SKM-1 treated with dmso at 0.1 percent for 144 hours (cell line): ENCODE results near the gene FAM216A.
A peak's percentile ranks its signal among the peaks of the same experiment; 100 is the strongest.
"Not testable (repeated sequence)": the region's sequence is repeated elsewhere in the genome, so short reads cannot be mapped to it uniquely, and the experiment has no call there.

Source experiments
- DNase-seq: peaks from one replicate; lab custom pipeline; 2025; ENCODE audit not compliant: unreplicated experiment; lab: John Stamatoyannopoulos, UW

The FAM216A gene, protein sequence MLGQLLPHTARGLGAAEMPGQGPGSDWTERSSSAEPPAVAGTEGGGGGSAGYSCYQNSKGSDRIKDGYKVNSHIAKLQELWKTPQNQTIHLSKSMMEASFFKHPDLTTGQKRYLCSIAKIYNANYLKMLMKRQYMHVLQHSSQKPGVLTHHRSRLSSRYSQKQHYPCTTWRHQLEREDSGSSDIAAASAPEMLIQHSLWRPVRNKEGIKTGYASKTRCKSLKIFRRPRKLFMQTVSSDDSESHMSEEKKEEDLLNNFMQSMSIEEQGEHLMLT

DNA sequence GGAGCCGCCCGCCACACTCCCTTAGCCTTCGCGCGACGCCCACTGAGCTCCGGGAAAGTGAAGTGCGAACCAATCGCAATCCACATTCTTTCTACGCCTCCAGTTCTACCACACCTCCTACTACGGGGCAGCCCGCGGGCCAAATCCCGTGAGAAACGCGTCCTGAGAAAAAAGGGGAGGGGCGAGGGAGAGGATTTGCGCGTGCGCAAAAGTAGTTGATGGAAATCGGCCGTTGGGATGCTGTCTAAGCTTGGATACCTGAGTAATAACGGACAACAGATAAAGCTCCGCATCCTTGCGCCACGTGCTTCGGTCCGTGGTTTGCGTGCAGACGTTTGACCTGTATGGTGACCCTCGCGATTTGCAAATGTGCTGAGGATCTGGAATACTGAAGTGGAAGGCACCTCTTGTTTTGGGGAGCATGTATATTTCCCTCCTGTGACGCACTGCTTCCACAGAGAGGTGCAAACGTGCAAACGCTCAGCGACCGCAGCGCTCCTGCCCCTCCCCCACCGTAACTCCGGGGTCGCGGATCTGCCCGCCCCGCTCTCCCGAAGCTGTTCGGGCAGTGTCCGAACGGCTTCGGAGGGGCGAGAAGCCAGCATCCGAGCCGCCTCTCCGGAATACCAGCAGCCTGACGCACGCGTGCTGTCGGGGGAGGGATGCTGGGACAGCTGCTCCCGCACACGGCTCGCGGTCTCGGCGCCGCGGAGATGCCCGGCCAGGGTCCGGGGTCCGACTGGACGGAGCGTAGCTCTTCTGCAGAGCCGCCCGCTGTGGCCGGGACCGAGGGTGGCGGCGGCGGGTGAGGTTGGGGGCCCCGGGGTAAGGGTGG lies at the start of gene FAM216A, which contains the start of gene GPN3:
Gene FAM216A (plus strand): TSS at position 632 of the 835 bp plus-strand sequence. CDS start 31 bp downstream, at position 663.
Gene GPN3 (minus strand): TSS at position 44 of the 835 bp plus-strand sequence. CDS start 54 bp downstream, outside the sequence.
- DNase-seq, result peak; percentile 79

DNA sequence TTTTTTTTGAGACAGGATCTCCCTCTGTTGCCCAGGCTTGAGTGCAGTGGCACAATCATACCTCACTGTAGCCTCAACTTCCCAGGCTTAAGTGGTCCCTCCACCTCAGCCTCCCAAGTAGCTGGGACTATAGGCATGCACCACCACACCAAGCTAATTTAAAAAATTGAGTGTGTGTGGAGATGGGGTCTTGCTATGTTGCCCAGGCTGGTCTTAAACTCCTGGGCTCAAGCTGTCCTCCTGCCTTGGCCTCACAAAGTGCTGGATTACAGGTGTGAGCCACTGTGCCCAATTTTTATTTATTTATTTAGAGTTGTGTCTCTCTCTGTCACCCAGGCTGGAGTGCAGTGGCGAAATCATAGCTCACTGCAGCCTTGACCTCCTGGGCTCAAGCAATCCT lies 48.0 kb upstream of the FAM216A start:
- not testable (repeated sequence) for DNase-seq

DNA sequence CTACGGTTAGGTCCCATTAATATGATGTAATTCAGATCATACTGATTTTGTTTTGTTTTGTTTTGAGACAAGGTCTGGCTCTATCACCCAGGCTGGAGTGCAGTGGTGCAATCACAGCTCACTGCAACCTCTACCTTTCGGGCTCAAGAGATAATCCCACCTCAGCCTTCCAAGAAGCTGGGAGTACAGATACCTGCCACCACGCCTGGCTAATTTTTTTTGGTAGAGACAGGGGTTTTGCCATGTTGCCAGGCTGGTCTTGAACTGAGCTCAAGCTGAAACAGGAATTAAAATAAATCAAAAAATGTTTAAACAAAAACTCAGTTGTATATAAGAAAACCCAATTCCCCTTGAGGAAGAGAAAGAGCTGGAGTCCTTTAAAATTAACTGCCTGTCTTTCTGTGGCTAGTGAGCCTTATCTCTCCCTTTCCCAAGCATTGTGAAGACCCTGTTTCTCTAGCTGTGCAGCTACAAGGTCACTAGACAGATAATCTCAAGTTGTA lies 47.4 kb upstream of the FAM216A start:
- DNase-seq, result no peak

DNA sequence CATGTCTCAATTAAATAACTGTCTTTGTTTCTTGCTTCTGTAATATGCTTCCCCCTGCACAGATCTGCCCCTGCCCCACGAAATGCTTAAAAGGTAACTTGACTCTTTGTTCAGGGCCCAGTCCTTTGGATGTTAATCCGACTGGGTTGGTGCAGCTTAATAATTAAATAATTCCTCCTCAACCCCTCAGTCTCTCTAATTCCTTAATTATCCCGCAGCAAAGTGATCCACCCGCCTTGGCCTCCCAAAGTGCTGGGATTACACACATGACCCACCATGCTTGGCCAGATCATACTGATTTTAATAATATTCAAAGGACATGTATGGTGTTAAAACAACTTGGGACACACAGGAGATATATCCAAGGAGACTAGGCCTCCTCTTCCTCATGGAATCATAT lies 46.9 kb upstream of the FAM216A start:
- no peak for DNase-seq

DNA sequence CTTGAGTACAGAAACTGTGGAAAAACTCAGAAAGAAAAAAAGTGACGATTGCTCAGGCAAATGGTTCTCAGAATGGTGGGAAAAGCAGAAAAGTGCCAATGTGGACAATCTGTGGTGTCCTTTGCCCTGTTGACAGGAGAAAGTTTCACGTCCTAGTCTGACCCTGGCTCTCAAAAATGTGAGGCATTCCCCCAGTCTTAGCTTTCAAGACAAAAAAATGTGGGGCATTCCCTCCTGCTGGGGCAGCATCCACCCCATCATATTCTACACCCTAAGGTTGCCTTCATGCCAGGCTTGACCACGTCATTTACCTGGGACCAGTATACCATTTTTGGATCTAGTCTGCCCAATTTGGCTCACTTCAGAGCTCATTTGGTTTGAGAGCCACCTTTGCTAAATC lies 44.4 kb upstream of the FAM216A start:
- no peak for DNase-seq

DNA sequence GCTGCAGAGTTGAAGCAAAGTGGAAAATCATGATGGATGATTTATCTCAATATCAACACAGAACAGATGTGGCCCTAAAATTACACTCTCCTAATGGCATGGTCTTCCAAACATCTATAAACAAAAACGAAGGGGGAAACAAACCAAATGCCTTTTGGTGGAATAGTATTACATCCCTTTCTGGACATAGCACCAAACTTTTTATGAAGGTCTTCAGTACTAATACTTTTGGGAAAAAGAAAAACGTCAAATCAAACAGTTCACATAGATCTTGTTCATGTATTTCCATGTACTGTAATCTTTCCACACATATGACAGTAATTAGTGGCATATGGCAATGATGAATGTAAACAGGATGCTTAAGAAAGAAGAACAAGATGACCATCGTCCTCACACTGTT lies 42.2 kb upstream of the FAM216A start:
- no peak for DNase-seq

DNA sequence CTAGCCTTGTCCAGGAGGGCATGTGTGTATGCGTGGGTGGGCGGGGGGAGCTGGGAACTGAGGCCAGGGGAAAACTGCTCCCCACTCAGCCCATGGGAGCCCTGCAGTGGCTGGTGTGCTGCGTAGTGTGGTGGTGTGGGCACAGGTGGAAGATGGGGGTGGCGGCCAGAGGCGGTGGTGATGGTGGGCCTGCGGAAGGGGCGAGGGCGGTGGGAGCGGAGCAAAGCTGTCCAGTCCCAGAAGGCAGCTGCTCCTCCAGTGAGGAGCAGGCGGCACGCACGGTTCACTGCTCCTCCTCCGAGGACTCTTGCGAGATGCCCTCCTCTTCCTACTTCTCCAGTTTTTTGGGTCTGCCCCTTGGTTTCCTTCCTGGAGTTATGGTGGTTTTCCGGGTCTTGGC lies 39.0 kb upstream of the FAM216A start:
- not testable (repeated sequence) for DNase-seq

DNA sequence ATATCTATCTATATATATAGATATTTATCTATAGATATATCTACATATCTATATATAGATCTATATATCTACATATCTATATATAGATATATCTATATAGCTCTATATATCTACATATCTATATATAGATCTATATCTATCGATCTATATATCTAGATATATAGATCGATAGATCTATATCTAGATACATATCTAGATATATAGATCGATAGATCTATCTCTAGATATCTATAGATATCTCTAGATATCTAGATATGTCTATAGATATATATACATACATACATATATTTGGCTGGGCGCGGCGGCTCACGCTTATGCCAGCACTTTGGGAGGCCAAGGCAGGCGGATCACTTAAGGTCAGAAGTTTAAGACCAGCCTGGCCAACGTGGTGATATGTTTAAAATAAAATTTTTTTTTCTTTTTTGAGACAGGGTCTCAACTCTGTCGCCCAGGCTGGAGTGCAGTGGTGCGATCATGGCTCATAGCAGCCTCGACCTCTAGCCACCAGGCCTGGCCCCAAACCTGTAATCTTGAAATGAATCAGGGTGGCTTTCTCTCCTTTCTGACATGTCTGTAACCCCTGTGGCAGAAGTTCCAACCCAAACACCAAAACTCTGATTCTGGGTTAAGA lies 36.6 kb upstream of the FAM216A start:
- DNase-seq, result no peak

DNA sequence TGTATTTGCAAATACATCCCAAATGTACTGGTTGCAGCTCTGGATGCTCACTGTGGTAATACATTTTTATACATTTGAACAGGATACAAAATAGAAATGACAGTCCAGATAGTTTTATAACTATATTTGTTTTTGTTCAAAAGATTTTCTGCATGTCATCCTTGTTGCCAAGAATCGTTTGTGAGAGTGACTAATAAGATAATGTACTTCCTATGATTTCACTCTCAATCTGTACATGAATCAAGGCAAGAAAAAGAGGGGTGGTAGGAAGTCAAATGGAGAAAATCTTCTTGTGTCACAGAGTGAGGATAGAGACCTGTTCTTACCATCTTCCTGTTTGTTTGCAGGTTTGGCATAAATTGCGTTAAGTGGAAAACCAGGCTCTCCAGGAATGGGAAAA lies 32.4 kb upstream of the FAM216A start:
- no peak for DNase-seq

DNA sequence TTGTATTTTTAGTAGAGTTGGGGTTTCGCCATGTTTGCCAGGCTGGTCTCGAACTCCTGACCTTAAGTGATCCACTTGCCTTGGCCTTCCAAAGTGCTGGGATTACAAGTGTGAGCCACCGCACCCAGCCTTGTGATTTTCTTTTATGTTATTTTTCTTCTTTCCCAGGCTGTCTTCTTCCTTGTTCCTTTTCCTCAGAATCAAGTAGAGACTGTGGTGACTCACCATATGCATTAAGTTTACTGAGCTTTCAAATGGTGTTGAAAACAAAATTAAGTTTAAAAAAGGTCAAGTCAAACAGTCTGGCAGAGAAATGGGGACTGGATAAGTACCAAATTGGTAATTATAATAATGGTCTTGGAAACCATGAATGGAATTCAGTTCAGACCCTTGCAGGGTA lies 24.2 kb upstream of the FAM216A start:
- DNase-seq, result no peak

DNA sequence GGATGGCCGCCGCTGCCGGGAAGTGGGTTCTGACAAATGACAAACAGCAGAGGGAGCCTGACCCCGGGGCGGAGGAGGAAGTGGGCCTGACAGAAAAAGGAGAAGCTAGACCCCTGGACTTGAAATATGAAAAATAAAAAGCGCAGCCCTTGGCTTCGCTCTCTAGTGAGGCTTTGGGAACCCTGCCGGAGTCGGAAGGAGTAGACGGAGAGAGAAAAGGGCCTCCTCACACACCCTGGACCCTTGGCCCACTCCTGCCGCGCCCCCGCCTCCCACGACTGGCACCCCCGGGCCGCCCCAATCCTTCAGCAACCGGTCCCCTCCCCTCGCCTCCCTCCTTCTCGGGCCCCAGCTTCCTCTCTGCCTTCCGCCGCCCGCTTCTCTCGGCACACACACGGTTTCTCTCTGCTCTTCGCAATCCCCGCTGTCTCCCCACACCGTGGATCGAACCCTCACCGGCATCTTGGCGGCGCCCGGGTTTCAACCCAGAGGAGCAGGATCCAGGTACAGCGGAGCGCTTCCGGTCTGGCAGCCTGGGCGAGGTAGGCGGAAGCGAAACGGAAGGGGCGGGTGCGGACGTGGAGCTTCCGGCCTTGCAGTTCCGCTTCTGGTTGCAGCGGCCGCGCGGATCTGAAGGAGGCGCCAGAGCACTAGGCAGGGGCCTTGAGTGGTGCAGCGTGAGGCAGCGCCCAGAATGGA lies 18.7 kb upstream of the FAM216A start, which contains the start of gene ARPC3:
Gene ARPC3 (minus strand): TSS at position 539 of the 699 bp plus-strand sequence. CDS start 77 bp downstream, at position 462.
- DNase-seq, result peak; percentile 80

DNA sequence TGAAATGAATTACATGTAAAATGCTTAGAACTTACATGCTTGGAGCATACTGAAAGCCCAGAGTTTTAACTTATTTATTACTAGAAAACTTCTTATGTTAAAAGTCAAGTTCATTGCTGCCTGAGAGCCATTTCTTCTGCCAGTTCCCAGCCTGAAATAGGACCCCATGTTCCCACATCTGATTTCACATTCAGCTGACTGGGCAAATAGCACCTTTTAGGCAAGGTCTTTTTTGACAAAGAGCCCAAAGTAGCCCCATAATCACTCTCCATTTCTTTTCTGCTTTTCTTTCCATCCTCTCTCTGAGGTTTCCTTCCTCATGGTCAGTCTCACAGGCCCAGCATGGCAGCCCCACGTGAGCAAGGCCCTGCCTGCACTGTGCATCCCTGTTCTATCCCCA lies 17.4 kb upstream of the FAM216A start:
- DNase-seq, result no peak

DNA sequence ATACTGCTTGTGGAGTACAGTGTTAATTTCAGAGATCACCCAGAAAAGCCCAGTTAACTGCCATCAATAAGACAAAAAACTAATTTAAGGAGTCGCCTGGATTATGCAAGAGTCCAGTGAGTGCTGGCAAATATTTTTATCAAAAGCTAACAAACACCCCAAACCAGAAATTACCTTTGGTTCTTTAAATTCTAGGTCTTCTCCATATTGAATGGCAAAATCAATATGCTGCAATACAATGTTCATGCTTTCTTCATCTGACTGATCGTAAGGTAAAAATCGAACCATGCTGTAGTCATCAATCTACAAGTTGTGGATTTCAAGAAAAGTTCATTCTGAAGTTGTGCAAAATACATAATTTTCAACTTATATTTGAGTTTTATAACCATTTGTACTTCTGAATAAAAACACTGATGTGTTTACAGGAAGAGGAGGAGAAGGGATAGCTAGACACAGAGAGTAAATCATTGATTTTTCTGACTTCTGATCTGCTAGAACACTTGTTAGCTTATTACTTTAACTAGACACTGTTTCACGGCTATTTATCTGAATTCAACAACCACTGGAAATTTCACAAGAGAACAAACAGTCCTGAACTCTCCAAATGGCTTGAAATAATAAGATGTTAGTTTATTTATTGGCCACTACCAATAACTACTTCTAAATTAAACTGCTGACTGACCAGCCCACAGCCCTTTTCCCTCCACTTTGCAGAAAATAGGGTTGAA lies 14.9 kb upstream of the FAM216A start:
- no peak for DNase-seq

DNA sequence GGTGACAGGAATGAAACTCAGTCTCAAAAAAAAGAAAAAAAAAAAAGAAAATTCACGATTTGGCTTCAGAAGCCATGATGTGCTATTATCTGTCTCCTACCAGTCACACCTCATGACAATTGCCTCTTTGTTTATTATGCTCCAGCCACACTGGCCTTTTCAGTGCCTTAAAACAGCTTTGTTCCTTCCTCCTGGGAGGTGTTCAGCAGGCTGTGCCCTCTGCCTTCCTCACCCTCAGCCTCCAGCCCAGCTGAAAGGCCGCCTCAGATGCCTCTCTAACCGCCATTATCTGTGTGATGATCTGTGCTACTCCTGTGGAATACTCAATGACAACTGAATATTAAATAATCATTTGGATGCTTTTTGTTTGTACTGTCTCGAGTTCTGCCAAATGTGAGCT lies 9.9 kb upstream of the FAM216A start:
- no peak for DNase-seq

DNA sequence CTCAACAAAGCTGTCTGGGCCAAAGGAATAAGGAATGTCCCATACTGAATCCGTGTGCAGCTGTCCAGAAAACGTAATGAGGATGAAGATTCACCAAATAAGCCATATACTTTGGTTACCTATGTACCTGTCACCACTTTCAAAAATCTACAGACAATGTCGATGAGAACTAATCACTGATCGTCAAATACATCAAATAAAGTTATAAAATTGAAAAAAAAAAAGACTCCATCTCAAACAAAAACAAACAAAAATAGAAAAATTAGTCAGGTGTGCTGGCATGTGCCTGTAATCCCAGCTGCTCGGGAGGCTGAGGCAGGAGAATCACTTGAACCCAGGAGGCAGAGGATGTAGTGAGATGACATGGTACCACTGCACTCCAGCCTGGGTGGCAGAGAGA lies 7.5 kb upstream of the FAM216A start:
- not testable (repeated sequence) for DNase-seq

DNA sequence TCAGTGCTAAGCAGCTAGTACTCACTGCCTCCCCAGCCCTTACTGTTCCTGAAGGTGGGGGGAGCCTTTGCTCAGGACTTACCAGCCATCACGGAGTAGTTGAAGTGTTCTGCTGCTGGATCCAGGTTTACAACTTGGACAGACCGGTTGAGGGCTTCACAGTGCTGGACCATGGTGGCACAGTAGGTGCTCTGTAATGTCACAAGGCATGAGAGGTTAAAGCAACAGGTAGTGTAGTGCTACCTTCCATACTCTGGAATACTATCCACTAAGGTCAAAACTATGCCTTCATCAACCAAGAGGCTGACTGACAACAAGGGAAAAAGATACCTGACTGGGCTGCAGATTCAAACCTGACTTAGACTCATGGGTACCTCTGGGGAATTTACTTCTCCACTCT lies 3.6 kb upstream of the FAM216A start:
- DNase-seq, result no peak

DNA sequence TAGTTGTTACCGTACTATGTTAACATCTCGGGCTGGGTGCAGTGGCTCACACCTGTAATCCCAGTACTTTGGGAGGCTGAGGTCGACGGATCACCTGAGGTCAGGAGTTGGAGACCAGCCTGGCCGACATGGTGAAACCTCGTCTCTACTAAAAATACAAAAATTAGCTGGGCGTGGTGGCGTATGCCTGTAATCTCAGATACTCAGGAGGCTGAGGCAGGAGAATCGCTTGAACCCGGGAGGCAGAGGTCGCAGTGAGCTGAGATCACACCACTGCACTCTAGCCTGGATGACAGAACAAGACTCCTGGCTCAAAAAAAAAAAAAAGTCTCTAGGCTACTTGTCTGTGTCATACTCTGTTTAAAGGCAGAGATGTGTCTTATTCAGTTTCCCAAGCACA lies 2.9 kb upstream of the FAM216A start:
- not testable (repeated sequence) for DNase-seq

DNA sequence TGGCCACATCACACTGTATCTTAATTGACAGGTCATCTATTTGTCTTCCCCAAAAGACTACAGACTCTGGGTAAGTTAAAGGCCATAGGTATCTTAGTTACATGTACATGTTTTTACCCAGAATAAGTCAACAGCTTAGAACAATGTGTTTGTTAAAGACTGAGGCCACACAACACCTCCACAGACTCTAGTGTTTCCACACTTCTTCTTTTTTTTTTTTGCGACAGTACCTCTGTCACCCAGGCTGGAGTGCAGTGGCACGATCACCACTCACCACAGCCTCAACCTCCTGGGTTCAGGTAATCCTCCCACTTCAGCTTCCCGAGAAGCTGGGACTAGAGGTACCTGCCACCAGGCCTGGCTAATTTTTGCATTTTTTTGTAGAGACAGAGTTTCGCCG lies 1.9 kb upstream of the FAM216A start:
- DNase-seq, result no peak

DNA sequence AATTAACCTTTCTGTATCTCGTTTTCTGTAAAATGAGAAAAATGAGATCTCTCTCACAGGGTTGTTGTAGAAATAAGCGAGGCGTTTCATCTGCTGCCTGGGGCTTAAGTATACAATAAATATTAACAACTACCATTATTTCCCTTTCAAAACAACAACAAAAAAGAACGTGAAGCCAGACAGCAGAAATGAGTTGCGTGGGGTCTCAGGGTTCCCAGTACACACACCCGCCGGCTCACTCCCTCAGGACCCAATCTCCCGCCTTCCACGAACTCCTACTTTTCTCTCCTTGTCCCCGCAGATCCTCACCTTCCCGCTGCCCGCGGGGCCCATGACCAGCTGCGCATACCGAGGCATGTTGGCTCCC lies 815 bp upstream of the FAM216A start:
- no peak for DNase-seq

DNA sequence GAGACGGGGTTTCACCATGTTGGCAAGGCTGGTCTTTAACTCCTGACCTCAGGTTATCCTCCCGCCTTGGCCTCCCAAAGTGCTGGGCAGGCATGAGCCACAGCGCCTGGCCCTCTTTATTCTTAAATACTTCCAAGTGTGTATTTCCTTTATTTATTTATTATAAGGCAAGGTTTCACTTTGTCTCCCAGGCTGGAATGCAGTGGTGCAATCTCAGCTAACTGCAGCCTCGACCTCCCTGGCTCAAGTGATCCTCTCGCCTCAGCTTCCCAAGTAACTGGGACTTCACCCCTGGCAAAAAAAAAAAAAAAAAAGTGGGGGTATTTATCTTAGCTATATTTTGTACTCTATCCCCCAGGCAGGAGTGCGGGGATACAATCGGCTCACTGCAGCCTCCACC lies 6.8 kb downstream of the FAM216A start:
- no peak for DNase-seq
